Transverse colon (tissue), 4 donors: ENCODE data around the gene CCDC137. TPM values are rescaled to one million over a fixed set of nuclear protein-coding genes. Genes with fewer than 3 reads are reported as not detected.

ENCODE experiments used
- DNase-seq: peaks from one replicate; pipeline ENCODE4 v3.0.0-alpha.2; 2019
- H3K27ac ChIP-seq, 4 donors: fragments of 200-600 bp; sonication (generic); 2 replicates each; pipeline ENCODE4 v1.5.1; 2016 to 2018; ENCODE audit warnings: inconsistent platforms in 4 of 4
- H3K27me3 ChIP-seq: fragments of 200-600 bp; sonication (generic); 2 replicates; pipeline ENCODE4 v1.5.1; 2017; ENCODE audit warnings: inconsistent platforms
- H3K36me3 ChIP-seq, 4 donors: fragments of 200-600 bp; sonication (generic); 2 replicates each; pipeline ENCODE4 v1.5.1; 2017 to 2019; ENCODE audit warnings: inconsistent platforms in 4 of 4
- H3K4me1 ChIP-seq, 4 donors: fragments of 200-600 bp; sonication (generic); 2 replicates each; pipeline ENCODE4 v1.5.1; 2017 to 2020; ENCODE audit warnings: inconsistent platforms in 4 of 4
- H3K4me3 ChIP-seq, 4 donors: fragments of 200-600 bp; sonication (generic); 1 replicate in 1 of 4; 2 replicates in 3 of 4; pipeline versions ENCODE4 v1.5.1 to v1.6.1; 2017 to 2019; ENCODE audit warnings: inconsistent platforms in 4 of 4
- H3K9me3 ChIP-seq, 2 donors: fragments of 200-600 bp; sonication (generic); 2 replicates each; pipeline ENCODE4 v1.5.1; 2017 to 2019; ENCODE audit warnings: inconsistent platforms in 2 of 2
- EP300 ChIP-seq: sonication (generic); formaldehyde crosslinking; IDR thresholded peaks from one replicate; pipeline ENCODE4 v1.6.1; 2017; ENCODE audit warnings: antibody characterized with exemption, low read depth
- POLR2A ChIP-seq: fragments of 450-650 bp; IDR thresholded peaks from one replicate; pipeline ENCODE4 v1.6.1; 2016; ENCODE audit warnings: antibody characterized with exemption, mild to moderate bottlenecking, moderate library complexity
- POLR2AphosphoS5 ChIP-seq, 3 donors: sonication (generic); formaldehyde crosslinking; IDR thresholded peaks; one replicate each; pipeline ENCODE4 v1.6.1; 2016; ENCODE audit warnings: antibody characterized with exemption in 3 of 3
- WGBS, 2 donors: methylation state at CpG; one replicate each; pipeline ENCODE4 v1.1.5; 2018; ENCODE audit warnings: low coverage in 1 of 2; 5-methylcytosine and 5-hydroxymethylcytosine counted together
- in situ Hi-C, 4 donors: fragments of 200-750 bp; cut with MboI; loops; one replicate each; pipeline versions ENCODE4 v1.15.0 to v1.15.1; 2017; ENCODE audit warnings: low sequenced_read_pairs in 3 of 4, low pct_ligation_motif_present in 1 of 4, low pct_unique_long_range_greater_than_20kb in 1 of 4
- intact Hi-C: fragments of 100-400 bp; cut with DNase I; formaldehyde crosslinking; loops from one replicate; pipeline ENCODE4 v1.15.1; 2023; ENCODE audit warnings: low total_unique reads
- total RNA-seq, 4 donors: library from RNA; depleted of rRNA; stranded (reverse); fragments of >200 nt; gene quantifications; one replicate each; pipeline ENCODE4 v1.1.0, GENCODE V29; 2016
- TF ChIP-seq, protein P1 (sequence below), 5 experiments: fragments of 200-600 bp in 3 of 5; fragments of 450-650 bp in 2 of 5; sonication (generic) in 3 of 5; IDR thresholded peaks; 1 replicate in 2 of 5; 2 replicates in 3 of 5; pipeline ENCODE4 v1.5.1; 2016 to 2017; ENCODE audit warnings: antibody characterized with exemption in 5 of 5, inconsistent platforms in 3 of 5, mild to moderate bottlenecking in 2 of 5, moderate library complexity in 1 of 5

Gene CCDC137
- total RNA-seq, 4 donors from 2014 or later = 7.6 to 21.3 (median 13.5) TPM

GRCh38 chr17:81636505-81637288 is 29.8 kb upstream of the CCDC137 start, which contains the start of the genes NPLOC4 and TSPAN10:
Gene NPLOC4 (minus strand): TSS chr17:81637112. CDS start chr17:81636930, 182 bp downstream.
Gene TSPAN10 (plus strand): TSS chr17:81637196. CDS start chr17:81642413, 5,217 bp downstream.
- no peaks in the 10 kb centered on the region for H3K36me3 ChIP-seq
- WGBS, 2 donors = 1% methylated on average over 68 of the region's 77 CpGs; no CpG with 5 or more reads in 1 of the 2 donors
- peaks cover 13 to 35% (median 19%) of the 10 kb centered on the region in 4 donors for H3K4me1 ChIP-seq
- no peaks in the 10 kb centered on the region for H3K27me3 ChIP-seq
- H3K9me3 ChIP-seq = no peaks in the 10 kb centered on the region
- in situ Hi-C loops (no loop called here), intact Hi-C loops (no loop called here)
- H3K4me3 ChIP-seq = peak within 1 kb of the TSS; percentile 79 to 97 (median 92)
- peak; percentile 88 for DNase-seq
- peak; percentile 55 for TF ChIP-seq POLR2A
- TF ChIP-seq EP300 = no peak
- TF ChIP-seq, protein P1, sequence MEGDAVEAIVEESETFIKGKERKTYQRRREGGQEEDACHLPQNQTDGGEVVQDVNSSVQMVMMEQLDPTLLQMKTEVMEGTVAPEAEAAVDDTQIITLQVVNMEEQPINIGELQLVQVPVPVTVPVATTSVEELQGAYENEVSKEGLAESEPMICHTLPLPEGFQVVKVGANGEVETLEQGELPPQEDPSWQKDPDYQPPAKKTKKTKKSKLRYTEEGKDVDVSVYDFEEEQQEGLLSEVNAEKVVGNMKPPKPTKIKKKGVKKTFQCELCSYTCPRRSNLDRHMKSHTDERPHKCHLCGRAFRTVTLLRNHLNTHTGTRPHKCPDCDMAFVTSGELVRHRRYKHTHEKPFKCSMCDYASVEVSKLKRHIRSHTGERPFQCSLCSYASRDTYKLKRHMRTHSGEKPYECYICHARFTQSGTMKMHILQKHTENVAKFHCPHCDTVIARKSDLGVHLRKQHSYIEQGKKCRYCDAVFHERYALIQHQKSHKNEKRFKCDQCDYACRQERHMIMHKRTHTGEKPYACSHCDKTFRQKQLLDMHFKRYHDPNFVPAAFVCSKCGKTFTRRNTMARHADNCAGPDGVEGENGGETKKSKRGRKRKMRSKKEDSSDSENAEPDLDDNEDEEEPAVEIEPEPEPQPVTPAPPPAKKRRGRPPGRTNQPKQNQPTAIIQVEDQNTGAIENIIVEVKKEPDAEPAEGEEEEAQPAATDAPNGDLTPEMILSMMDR (IDR thresholded peaks at IDR 0.05) = no peak
- TF ChIP-seq POLR2AphosphoS5 (IDR thresholded peaks at IDR 0.05) = peak; percentile 91 to 93 (median 91)
- H3K27ac ChIP-seq = peak within 1 kb of the TSS; percentile 89 to 96 (median 92)

DNA sequence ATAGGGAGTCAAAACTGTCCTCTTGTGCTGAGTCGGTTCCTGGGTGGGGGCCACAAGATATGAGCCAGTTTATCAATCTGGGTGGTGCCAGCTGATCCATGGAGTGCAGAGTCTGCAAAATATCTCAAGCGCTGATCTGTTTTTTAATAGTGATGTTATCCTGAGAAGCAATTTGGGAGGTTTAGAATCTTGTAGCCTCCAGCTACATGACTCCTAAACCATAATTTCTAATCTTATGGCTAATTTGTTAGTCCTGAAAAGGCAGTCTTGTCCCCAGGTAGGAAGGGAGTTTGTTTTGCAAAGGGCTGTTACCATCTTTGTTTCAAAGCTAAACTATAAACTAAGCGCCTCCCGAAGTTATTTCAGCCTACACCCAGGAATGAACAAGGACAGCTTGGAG is 27.9 kb upstream of the CCDC137 start:
- WGBS, 2 donors = 69 to 82% methylated on average over 2 to 4 of the region's 4 CpGs
- TF ChIP-seq POLR2A = no peak
- no peak for TF ChIP-seq POLR2AphosphoS5 (IDR thresholded peaks at IDR 0.05)
- TF ChIP-seq, protein P1 (IDR thresholded peaks at IDR 0.05) = no peak
- no peak for TF ChIP-seq EP300
- no peaks in the 10 kb centered on the region for H3K9me3 ChIP-seq
- H3K27me3 ChIP-seq = no peaks in the 10 kb centered on the region
- H3K4me3 ChIP-seq = no peak overlapping the region
- H3K36me3 ChIP-seq = no peaks in the 10 kb centered on the region
- H3K27ac ChIP-seq = no peak overlapping the region
- H3K4me1 ChIP-seq = peaks cover 13 to 29% (median 19%) of the 10 kb centered on the region in 4 donors
- no peak for DNase-seq
- intact Hi-C loops (loop anchor here (2.0 kb wide), 1 partner anchor 48 kb away; no protein-coding TSS in a partner anchor), in situ Hi-C loops (no loop called here)

DNA sequence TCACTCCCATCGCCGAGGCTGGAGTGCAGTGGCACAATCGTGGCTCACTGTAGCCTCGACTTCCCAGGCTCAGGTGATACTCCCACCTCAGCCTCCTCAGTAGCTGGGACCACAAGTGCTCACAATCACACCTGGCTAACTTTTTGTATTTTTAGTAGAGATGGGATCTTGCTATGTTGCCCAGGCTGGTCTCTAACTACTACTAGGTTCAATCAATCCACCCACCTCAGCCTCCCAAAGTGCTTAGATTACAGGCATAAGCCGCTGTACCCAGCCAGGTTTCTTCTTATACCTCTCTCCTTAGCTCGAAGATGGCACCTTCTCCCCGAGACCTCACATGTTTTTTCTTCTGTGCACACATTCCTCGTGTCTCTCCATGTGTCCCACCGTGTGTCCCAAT is 26.5 kb upstream of the CCDC137 start:
- TF ChIP-seq EP300 (no peak), POLR2A (no peak), POLR2AphosphoS5 (IDR thresholded peaks at IDR 0.05) (no peak)
- TF ChIP-seq, protein P1 (IDR thresholded peaks at IDR 0.05) = no peak
- Histone ChIP-seq H3K27ac (no peak overlapping the region), H3K36me3 (no peaks in the 10 kb centered on the region), H3K4me3 (no peak overlapping the region), H3K4me1 (peaks cover 10 to 18% (median 12%) of the 10 kb centered on the region in 4 donors), H3K9me3 (no peaks in the 10 kb centered on the region), H3K27me3 (no peaks in the 10 kb centered on the region)
- in situ Hi-C loops = no loop called here
- intact Hi-C loops = no loop called here
- 88 to 94% methylated on average over 4 to 9 of the region's 9 CpGs for WGBS, 2 donors
- DNase-seq = no peak

- intact Hi-C loops = no loop called here
- no peaks in the 10 kb centered on the region for H3K36me3 ChIP-seq
- 87 to 93% methylated on average over 6 to 16 of the region's 17 CpGs for WGBS, 2 donors
These were observed 24.6 kb upstream of the CCDC137 start for GRCh38 chr17:81641825-81642489.

More at GRCh38 chr17:81641825-81642489, 24.6 kb upstream of the CCDC137 start:
- DNase-seq = no peak
- in situ Hi-C loops = no loop called here
- H3K9me3 ChIP-seq = no peaks in the 10 kb centered on the region
- no peak overlapping the region for H3K27ac ChIP-seq
- TF ChIP-seq POLR2AphosphoS5 (IDR thresholded peaks at IDR 0.05) (no peak), EP300 (no peak), POLR2A (no peak)
- H3K27me3 ChIP-seq = peaks cover 1% of the 10 kb centered on the region
- peaks cover 0 to 6% (median 2%) of the 10 kb centered on the region in 4 donors for H3K4me1 ChIP-seq
- no peak overlapping the region for H3K4me3 ChIP-seq
